Esophagus mucosa (tissue), 1 donor: ENCODE results near the gene FBXL14. TPM values are rescaled to one million over a fixed set of nuclear protein-coding genes. Genes with fewer than 3 reads are reported as not detected.
A peak's percentile ranks its signal among the peaks of the same experiment; 100 is the strongest.

Experiments used
- ATAC-seq: fragments of 200-7000 bp; cut with Tn5 transposase; one replicate; pipeline ENCODE4 v1.9.1; 2020
- total RNA-seq: library from RNA; stranded (reverse); gene quantifications from one replicate; pipeline ENCODE4 v1.2.4, GENCODE V29; 2023
- donor health status: DM: yes; HTN: yes; CAD: no.

Gene FBXL14
- total RNA-seq, 1 donor from 2014 or later: 6.9 TPM

DNA sequence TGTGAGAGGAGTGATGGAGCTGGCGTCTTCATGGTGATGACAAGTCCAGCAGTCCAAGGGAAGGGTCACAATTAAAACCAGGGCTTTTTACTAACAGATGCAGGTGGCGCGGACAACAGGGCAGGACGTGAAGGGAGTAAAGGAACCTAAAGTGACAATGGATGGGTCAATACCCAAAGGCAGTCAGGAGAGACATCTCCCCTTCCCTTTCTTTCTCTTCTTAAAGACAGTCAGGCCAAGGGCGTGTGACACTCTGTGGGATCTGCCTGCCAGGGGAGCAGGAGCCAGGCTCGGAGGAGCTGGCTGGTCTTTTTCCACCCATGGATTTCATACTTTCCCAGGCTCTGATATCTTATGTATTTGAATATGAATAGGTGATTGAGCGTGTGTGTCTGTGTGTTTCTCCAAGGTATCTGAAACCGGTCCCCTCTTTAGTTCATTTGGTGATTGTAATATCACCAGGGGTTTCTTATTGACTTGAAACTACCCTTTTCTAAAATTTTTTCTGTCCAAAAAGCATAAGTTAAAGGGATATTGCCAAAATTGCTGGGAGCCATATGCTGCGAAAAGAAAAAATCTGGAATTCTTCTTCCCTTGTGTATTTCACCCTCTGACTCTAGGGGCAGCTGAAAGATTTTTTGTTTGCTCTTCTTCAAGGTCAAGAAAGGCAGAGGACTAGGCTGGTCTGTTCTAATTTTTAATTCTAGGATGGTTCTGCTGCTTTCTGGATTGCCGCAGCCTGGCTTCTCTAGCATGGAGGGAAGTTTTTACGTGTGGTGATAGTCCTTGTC is 61.8 kb downstream of the FBXL14 start:
- ATAC-seq: no peak

DNA sequence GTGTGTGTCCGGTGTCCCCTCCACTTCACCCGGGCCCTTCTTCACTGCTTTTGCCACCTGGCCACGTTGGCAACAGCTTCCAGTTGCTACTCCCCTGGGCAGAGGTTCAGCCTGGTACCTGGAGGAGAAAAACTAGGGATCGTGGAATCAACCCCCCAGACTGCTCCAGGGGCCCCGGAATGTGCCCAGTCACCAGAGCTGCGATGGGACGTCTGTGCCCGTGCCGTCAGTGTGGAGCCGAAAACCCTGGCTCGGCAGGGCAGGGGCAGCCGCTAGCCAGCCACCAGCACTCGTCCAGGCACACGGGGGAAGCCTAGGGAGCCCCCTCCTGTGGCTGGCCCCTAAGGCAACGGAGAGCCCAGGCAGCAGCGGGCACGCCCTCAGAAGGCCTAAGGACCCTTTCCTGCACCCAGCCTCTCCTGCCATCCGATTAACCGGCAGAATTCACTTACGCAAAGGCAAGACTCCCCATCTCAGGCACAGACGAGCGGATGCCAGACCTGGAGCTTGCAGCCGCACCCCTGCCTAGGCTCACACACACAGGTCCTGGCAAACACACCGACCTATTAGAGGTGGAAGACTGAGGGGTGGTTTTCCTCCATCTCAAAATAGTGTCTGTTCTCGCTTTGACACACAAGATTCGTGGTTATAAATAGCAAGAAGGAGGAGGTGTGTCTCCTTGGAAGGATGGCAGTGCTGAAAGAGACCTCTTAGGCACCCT is 62.6 kb downstream of the FBXL14 start:
- peak; percentile 8 for ATAC-seq

DNA sequence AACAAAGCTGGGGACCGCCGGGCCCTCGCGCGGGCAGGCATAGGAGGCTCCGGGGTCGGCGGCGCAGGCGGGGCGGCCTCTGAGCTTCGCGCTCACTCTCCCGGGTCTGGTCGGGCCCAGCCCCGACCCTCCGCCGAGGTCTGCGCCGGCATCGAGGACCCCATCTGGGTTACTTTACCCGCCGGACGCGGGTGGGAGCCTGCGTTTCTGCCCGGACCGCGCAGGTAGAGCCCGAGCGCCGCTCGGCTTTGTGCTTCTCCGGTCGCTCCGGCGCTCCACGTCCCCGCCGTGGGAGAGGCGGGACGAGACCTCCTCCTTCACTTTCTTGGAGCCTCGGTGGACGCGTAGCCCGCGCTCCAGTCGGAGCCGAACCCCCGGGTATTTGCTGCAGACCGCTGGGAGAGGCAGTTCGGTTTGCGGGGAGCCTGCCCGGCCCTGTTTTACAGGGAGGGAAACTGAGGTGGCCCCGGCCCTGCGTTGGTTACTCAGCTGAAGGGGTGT is 63.2 kb downstream of the FBXL14 start:
- peak; percentile 25 for ATAC-seq

DNA sequence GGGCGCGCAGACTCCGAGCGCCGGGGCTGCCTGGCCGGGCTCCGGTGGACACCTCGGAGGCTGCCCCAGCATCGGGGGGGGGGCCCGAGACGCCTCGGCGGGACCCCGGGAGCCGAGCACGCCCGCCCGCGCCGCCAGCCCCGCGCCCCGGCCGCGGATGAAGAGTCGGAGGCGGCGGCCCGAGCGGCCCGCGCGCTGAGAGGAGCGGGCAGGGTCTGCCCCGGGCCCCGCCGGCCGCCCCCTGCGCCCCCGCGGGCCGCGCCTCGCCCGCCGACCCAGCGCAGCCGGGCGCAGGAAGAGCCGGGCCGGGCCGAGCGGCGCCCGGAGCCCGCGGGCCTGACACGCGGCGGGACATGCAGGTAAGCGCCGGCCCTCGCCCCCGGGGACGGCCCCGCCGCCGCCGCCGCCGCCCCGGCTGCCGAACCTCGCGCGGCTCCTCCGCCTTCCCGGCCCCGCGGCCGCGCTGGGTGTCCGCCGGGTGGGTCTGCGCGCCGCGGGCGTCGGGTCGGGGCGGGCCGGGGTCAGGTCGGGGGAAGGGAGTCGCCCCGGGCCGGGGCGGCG is 63.7 kb downstream of the FBXL14 start:
- no peak for ATAC-seq

DNA sequence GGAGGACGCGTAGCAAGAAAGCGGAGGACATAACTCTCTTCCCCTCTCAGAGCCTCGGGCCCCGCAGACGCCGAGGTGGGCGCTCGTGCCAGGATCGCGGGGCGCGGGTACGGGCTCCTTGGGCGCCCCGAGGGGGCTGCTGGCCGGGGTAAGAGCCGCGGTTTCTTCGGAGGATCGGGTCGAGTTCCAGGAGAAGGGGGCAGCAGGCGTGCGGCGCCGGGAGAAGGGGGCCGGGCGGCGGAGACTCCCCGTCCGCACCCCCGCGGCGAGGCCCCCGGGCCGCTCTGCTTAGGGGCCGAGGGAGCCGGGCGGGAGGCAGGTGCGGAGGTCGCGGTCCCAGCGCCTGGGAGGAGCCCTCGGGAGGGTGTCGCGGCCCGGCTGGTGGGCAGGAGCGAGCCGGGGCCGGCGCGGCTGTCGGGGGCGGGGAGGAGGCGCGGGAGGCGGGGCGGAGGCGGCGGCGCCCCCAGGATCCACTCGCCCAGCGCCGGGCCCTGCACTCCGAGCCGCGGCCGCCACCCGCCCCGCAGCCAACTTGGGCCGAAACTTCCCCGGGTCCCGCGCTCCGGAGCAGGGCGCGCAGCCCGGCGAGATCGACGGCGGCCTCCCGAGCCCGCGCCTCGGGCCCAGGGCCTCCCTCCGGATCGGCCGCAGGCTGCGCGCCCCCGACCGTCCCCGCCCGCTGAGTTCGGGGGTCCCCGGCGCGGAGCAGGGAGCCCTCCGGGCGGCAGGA is 64.4 kb downstream of the FBXL14 start:
- peak; percentile 34 for ATAC-seq

DNA sequence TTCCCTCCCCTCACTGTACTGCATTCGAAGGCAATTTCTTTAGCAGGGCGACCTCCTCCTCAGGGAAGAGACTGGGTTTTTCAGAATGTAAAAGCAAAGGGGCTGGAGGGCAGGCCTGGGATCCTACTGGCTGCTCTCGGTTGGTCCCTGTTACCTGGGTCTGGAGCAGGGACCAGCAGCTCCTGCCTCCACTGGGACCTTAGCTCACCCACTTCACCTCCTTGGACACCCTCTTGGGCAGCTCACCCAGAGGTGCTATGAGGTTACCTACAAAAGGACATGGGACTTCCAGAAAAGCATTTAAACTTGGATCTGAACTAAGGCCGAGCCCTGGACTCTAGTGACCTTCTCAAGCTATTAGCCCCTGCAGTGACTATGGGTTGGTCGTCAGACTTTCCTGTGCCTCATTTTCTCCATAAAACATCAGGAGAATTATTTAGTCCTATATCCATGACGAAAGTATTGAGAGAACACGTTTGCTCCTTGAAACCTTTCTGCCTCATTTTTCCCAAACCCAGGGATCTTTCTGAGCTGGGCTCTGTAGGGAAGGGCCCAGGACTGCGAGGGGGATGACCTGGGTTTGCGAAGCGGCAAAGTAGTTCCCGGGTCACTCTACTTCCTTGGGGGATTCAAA is 65.0 kb downstream of the FBXL14 start:
- no peak for ATAC-seq

DNA sequence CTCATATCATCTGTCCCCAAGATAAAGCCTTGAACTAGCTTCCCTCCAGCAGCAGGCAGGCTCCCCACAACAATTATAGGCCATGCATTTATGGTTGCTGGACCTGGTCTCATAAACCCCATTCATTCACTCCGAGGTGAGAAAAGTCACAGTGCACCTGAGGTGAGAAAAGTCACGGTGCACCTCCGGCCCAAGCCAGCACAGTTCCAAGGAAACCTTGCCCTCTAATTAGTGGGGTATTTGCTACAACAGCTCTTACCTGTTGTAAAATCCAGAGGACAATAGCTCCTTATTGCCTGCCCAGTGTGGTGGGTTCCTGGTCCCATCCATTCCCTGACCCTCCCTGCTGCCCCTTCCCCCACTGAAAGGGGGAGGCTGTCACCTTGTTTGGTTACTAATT is 65.6 kb downstream of the FBXL14 start:
- no peak for ATAC-seq

DNA sequence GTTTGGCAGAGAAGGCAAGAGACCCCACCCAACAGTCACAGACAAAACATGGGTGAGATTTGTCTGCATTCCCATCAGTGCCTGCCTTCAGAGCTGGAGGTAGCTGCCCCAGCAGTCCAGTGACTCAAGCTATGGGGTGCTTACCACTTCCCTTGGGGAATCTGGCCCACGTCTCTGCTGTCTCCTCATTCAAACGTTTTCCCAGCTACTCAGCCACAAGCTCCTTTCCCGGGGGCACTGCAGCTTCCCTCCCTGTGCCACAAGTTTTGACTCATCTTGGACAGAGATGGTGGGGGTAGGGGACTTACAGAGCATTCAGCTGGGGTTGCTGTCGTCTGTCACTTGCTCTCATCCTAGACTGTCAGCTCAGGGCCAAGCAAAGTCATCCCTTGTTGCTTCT is 66.6 kb downstream of the FBXL14 start:
- ATAC-seq: no peak

DNA sequence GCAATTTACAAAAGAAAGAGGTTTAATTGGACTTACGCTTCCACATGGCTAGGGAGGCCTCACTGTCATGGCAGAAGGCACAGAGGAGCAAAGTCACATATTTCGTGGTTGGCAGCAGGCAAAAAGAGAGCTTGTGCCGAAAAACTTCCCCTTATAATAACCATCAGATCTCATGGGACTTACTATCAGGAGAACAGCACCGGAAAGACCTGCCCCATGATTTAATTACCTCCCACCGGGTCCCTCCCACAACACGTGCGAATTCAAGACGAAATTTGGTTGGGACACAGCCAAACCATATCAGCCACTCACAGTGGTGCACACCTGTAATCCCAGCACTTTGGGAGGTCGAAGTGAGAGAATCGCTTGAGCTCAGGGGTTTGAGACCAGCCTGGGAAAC is 68.5 kb downstream of the FBXL14 start:
- ATAC-seq: no peak

DNA sequence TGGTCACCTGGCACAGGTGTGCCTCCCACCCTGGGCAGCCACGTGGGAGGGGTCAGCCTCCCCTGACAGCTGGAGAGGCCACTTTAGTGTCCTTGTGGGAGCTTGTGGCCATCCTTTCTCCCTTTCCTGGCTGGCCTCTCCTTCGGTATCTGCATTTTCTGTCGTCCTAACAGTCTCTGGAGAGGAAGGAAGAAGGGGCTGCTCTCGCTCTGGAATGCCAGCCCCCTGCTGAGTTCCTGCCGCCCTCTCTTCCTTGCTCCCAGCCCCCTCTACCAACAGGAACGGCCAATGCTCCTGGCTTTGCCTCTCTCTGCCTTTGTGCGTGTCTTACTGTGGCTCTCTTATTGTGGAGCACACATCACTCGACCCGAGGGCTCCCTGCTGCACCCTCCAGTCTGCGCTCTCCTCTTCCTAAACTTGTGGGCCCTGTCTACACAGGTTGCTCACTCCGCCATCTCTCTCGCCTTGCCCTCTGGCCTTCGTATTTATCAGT is 70.8 kb downstream of the FBXL14 start:
- no peak for ATAC-seq

DNA sequence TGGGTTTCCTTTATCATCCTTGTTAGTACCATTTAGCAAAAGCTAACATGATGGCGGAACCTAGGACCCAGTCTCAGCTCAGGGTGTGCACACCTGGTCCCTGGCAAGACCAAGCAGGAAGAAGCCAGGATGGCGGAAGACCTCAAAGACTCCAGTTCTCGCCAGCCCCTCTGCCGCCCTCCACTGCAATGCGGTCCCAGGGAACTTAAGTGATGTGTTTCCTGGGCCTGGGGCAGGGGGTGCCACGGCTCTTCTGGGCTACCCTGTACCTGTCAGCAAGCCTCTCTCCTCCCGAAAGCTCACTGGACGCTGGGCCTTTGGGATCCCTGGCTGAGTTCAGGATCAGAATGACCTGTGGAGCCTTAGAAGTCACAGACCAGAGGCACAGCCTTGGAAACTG is 71.3 kb downstream of the FBXL14 start:
- ATAC-seq: no peak

DNA sequence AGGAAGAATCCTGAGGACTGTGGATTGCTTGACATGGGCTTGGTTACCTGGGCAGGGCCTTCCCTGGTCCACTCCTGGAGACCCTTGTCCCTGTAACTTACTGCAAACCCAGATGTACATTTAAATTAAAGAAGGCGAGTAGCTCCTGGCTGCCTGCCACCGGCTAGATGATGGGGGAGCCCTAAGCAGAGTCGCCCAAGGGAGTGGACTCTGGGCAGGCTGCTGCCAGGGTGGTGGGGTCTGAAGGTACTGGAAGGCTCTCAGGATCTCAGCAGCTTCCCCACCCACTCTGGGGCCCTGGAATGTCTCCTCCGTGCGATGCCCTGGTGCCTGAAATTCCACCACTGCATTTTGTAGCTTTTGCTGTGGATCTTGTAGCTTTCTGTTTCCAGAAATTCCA is 74.7 kb downstream of the FBXL14 start:
- ATAC-seq: no peak

DNA sequence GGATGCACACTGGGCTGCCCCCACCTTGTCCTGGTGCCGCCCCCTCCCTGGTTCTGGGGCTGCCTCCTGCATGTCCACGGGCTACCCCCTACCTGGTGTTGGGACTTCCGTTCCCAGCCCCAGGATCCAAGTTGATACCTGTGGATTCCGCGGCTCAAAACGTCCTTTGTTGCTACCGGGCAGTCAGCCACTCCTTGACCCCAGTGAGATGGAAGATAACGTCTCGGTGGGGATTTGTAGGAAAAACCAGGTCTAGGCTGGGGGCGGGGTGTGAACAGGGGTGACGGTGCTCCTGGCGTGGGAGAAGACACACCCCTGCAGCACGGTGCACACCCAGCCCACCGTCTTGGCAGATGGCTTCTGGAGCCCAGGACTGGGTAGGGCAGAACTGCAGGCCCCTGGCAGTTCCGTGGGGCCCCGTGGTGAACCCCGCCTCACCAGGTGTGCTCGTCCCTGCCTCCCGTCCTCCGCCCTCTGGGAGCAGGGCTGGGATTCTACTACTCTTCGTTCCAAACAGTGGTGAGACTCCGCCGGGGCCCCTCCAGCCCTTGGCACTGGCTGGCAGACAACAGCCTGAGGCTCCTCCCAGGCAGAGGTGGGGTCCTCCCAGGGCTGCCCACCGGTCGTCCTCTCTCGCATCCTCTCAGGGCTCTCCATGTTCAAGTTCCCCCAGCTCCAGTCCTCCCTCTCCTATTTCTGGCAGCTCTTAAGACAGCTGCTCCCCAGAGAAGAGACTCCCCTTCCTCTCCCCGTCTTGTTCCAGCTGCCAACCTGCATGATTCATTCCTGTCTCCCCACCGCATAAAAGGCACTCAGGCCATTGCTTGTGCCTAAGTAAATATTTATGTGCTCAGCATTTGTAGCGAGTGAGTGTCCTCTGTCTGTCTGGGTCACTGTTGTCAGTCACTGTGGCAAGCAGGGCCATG is 75.5 kb downstream of the FBXL14 start:
- peak; percentile 69 for ATAC-seq

DNA sequence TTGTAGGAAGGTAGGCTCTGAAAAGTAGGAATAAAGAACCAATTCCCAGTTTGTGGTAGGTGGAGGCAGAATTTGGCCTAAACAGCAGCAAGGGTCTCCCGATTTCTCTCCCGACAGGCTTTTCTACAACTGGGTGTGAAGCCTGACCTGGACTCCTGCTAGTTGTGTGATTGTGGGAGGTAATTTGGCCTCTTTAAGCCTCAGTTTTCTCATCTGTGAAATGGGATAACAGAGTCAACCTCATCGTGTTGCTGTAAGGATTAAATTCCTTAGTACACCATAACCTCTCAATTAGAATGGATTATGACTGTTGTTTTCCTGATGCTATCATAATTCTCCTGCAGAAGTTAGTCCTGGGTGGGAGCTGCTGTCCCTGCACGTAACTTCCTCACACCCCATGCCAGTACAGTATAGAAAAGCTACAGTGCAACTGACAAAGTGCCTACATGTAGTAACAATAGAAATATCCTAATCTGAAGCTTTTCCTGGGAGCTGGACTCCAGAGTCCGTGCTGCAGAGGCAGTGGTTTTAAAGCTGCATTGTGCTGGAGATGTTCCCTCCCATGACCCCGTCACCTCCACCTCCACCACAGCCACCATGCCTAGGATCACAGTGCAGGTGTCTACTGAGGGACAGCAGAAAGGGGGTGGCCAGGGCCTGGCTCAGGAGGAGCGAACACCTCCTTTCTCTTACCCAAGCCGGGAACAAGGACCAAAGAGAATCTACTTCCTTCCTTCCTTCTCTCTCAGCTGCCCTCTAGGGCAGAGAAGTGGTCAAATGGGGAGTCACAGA is 76.5 kb downstream of the FBXL14 start:
- no peak for ATAC-seq

DNA sequence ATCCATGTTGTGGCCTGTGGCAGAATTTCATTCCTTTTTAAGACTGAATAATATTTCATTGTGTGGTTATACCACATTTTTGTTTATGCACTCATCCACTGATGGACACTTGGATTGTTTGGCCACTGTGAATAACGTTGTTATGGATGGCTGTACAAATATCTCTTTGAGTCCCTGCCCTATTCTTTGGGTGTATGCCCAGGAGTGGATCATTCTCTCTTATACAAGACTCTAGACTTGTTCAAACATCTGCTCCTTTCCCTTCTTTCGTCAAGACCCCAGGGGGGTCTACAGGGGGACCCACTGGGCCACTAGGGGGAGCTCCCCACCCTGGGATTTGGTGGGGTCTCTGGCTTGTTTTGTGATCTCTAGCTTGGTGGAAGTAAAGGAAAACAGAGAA is 77.4 kb downstream of the FBXL14 start:
- ATAC-seq: peak; percentile 40

Other genes with a start within 250 kb of the FBXL14 start
- gene WNT5B, start 34.6 kb upstream of the FBXL14 start, total RNA-seq: 9.8 TPM
- 50.5 TPM for gene ADIPOR2, start 96.5 kb upstream of the FBXL14 start, total RNA-seq
- not detected for gene LRTM2, start 226.0 kb upstream of the FBXL14 start, total RNA-seq